AG20443 (cell line): ENCODE data around the gene GDPGP1.
A peak's percentile ranks its signal among the peaks of the same experiment; 100 is the strongest.

Experiments used
- DNase-seq: peaks from one replicate; pipeline ENCODE4 v3.0.0; 2012; ENCODE audit warnings: low spot score, mixed read lengths

The GDPGP1 gene

DNA sequence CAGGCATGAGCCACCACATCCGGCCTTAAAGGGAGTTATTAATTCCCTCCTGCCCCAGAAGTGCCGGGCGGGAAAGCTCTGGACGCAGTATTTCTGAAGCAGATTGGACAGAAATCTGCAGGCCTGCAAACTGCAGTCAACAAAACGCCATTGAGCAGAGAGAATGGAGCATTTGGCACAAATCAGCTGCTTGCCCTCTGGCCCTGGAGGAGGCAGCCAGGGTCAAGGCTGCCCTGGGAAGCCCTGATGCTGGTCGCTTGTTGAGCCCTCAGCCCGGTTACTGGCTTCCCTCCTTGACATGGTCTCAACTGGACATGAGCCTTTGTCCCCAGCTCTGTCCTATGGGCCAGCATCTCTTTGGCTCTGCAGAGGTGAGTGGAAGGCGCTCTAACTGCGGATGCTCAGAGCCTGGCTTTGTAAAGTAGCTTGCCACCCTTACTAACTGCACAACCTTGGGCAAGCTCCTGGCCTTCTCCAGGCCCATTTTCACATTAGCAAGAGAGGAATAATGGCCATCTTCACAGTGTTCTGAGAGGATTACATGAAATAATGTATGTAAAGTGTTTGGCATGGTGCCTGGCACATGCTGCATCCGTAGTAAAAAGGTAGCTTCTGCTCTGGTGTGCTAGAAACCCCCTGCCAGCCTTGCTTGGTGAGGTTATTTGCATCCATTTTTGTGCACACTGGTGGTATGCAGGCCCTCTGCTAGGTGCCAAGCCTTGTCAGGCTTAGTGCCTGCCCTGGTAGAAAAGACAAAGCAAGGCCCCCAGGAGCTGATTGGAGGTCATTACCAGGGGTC, 28.8 kb upstream of the GDPGP1 start:
- DNase-seq = no peak

DNA sequence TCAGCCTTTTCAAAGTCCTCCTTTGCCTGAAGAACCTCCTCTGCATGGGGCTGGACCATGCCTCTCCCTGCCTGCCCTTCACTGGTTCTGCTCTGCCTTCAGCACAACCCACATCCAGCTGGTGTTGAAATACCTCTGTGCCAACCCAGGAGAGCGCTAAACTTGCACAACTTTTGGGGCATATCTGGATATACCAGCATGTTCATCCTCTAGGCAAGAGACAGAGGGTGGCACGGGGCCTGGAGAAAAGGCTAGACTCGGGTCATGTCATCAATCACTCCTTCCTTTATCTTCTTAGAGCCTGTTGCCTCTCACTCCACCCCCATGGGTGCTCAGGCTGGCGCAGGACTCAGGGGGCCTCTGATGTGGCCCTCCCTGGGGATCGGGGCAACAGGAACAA, 28.1 kb upstream of the GDPGP1 start:
- DNase-seq = no peak

DNA sequence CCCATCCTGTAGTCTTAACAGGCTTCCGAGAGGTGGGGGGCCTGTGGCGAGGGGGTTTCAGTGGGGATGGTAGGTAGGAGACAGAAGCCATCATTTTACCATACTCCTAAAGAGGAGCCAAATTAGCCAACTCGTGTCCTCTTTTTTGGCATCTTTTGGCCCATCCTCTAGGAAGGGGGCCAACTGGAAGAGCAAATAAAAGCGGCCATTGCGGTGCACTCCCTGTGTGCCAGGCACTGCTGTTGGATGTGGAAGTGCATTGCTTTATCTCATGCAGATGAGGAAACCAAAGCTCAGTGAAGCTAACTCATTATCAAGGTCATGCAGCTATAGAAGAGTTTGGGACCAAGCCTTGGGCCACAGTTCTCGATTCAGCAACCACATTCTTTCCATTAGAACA, 26.8 kb upstream of the GDPGP1 start:
- no peak for DNase-seq

DNA sequence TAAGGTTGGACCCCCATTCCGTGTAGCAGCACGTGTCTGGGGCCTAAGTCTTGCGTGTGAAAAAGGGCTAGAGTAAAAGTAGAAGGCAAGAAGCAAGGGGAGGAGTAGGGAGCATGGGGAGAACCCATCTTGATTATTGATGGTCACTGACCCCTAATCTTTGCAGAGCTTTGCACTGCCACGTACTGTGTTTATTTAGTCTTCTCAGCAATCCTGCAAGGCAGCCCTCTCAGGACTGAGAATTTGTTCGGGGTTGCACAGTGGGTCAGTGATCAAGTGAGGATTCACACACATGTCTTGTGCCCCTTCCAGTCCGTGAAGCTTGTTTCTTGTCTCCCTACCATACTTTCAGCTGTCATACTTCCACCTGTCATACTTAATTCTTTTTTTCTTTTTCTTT, 25.7 kb upstream of the GDPGP1 start:
- DNase-seq = no peak

DNA sequence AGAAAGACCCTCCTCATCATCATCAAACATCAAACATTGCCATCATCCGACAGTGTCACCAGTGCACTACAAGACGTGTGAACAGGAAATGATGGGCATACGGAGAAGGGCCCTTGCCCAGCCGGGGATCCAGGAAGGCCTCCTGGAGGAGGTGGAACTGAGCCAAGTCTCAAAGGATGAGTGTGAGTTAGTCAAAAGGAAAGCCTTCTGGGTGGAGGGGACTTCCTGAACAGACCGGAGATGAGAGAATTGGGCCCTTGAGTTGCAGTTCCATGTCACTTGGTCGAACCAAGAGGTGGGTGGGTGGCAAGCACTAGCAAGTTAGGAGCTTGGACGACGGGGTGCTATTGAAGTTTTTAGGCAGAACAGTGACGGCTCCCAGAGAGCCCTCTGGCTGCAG, 24.4 kb upstream of the GDPGP1 start:
- no peak for DNase-seq

DNA sequence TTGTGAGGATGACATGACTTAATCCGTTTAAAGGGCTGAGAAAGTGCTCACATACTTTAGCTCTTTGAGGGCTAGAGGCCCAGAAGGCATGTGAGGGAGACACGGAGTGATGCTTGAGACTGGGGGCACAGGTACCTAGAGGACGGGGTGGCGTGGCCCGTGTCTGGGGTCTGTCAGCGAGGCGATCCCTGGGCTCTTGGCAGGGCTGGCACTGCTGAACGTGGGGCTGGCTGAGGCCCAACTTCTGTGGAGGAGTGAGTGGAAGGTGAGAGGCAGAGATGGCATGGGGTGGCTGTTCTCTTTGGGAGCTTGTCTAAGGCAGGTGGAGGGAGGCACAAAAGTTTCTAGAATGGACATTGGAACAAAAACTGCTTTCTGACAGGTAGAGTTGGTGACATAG, 23.4 kb upstream of the GDPGP1 start:
- no peak for DNase-seq

DNA sequence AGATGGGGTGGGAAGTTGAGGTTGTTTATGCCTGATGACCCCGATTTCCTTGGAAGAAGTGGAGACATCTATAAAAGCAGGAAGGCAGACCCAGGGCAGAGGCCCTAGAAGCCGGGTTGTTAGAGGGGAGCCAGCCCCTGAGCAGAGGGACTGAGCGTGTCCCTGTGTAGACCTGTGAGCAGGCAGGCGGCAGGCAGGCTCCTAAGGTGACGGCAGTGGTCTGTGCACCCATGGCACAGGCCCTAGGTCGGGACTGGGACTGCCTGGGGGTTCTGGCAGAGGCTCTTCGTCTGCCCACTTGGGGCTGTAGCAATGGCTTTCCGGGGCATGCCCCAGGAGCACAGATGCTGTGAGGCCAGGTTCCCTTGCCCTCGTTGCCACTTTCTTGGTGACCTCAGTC, 23.0 kb upstream of the GDPGP1 start:
- no peak for DNase-seq

DNA sequence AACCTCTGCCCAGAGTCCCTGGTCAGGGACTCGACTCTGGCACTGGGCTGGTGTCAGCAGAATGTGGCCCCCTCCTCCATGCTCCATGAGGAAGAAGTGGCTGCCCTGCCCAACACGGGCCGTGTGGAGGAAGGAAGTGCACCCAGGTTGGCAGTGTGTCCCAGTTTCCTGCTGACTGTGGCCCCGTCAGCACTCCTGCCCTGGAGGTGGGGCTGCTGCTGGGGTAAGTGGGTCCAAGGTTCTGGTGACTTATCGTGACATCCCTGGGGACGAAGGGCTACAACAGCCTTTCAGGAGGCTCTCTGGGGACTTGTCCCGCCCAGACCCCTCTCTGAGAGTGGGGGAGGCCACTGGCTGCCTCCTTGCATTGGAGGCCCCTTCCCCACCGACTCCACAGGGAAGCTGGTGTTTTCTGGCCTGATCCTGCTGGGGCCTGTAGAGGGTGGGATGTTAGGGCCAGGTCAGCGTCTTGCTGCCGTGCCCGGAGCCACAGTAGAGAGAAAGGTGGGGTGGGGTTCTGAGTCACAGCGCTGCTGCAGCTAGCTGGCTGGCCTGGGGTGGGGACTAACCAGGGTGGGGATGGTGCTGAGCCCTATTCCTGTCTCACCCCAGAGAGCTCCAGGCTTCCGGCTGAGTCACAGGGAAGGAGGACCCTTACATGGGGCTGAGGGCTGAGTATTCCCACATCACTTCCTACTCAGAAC, 22.4 kb upstream of the GDPGP1 start:
- no peak for DNase-seq

DNA sequence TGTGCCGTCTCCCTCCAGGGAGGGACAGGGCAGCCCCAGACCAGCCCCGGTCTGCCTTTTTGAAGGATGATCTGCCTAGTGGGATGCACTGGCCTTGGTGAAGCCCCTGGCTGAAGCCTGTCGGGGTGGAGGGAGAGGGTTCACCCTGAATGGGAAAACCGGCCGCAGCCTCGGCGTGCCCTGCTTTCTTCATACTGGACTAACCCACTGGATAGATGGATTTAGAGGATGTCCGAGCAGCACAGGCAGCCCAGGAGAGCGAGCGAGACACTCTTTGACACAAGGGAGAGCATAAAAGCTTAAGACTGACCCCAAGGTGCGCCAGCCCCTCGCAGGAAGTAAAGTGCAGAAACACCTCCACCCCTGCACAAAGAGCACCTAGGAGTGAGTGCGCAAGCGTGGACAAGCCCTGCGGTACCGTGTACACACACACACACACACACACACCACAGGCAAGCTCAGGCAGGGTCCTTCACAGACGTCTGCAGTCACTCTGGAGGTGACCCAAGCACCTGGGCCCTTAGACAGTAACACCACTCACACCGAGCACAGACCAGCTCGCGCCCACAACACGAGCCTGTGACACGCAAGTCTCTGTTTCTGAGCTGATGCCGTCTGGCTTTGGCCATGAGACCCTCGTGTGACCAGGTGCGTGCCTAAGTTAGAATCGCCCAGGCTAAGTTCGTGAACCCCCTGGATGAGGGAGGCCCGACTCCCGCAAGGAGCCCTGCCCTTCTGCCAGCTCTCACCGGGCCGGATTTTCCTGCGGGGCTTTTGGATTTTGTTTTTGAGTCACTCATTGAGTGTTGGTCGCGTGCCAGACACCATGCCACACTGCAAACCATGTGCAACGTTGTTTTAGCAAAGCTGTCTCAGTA, 21.5 kb upstream of the GDPGP1 start:
- DNase-seq = no peak

DNA sequence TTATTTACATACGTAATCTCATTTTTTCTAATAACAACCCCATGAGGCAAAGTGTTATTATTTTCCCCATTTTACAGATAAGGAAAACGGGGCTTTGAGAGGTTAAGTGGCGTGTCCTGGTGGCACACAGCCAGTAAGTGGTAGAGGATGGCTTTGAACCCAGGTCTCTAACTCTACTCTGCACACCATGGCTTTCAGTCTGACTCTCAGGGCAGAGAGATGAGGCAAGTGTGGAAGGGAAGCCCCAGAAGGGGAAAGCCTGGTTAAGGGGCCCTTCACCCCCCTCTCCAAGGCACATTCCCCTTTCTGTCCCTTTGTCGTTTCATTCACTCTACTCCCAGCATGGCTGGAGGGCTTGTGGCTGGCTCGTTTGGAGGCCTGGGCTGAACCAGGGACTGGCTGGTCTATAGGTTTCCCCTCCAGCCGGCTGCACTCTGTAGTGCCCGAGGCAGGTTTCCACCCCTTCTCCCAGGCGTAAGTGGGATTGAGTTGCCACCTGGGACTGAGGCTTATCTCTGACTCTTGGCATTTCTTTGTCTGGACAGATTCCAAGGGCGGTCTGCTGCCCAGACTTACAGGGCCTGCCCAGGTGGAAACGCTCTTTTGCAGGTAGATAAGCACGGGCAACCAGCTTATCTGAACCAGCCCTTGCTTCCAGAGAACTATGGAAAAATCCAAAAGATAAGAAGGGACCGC, 20.7 kb upstream of the GDPGP1 start:
- DNase-seq = no peak

DNA sequence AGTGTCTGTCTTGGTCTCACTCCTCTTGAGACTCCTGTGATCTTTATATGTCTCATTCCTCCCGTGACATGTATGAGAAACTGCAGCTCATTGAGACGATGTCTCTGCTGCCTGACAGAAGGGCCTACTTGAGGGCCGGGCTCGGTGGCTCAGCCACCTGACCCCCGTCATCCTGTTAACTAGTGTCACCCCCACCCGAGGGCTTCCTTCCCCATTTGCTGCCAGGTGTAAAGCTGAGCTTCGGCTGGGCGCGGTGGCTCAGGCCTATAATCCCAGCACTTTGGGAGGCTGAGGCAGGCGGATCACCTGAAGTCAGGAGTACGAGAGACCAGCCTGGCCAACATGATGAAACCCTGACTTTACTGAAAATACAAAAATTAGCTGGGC, 20.2 kb upstream of the GDPGP1 start:
- DNase-seq = no peak

DNA sequence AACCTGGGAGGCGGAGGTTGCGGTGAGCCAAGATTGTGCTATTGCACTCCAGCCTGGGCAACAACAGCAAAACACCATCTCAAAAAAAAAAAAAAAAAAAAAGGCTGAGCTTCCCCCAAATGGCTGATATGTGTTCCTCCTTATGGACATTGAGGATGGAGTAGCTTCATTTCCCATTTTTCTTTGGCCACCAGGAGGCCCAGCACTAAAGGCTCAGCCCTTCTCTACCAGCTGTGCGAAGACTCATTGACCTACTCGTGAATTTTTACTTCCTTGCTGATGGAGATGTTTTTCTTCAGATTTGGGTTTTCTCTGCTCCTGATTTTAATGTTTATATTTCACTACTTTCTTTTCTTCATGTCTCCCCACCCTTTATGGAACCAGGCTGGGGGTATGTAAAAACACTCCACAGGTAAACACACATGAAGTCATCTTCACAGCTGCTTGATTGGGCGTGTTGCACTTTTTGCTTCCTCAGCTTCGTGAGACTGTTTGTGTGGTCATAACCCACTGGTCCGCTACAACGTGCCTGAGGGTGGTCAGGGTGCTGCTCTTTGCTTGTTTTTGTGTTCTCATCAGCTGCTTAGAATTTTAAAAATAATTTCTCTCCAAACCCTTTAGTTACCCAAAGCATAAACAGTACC, 19.3 kb upstream of the GDPGP1 start:
- DNase-seq = no peak

DNA sequence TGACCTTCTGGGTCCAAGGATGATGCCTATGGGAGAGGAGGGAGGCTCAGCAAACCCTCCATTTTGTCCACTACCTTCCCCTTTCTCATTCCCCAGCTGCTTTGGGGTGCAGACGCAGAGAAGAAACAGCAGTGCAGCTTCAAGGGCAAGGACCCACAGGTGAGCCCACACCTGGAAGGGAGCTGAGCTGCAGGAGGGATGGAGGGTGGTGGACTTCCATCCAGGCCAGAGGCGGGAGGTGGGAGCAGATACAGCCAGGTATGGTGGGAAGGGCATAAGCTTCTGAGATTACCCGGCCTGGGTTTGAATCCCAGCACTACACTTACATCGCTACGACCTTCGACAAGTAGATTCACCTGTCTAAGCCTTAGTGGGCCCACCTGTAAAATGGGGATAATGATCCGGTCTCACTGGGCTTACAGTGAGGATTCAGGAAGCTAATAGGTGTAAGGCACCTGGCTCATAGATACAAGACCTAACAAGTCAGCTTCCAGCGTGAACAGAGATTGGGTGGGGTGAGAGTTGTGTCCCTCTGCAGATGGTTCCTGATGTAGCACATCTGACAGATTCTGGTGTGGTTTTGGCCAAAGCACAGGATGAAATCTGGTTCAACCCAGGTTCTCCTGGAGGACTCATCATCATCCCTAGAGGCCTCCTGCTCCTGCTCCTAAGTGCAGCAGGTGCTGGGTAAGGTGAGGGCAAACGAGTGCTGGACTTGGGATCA, 16.2 kb upstream of the GDPGP1 start:
- no peak for DNase-seq

DNA sequence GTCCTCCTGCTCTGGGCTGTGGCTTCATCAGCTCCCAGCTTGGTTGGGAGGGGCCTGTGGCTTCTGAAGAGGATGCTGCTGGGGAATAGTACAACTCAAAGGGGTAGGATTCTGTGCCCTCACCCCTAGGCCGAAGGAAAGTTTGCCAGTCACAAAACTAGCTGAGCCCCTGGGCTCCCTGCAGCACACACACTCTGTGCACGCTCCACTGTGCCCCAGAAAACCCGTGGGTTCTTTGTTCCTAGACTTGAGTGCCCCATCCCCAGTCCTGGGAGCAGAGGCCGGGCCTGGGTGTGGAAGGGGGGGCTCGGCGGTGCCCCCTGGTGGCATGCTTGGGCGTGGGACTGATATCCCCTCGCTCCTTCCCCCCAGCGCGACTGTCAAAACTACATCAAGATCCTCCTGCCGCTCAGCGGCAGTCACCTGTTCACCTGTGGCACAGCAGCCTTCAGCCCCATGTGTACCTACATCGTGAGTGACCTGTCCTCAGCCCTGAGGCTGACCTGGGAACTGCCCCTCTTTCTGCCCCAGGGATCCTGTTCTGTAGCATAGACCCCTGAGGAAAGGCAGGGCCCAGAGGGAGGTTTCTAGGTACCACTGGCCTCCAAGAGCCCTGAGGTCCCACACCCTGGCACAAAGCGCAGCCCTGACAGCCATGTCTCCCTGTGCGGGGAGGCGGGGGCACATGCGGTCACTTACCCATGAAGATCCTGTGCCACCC, 14.4 kb upstream of the GDPGP1 start:
- DNase-seq = peak; percentile 74

DNA sequence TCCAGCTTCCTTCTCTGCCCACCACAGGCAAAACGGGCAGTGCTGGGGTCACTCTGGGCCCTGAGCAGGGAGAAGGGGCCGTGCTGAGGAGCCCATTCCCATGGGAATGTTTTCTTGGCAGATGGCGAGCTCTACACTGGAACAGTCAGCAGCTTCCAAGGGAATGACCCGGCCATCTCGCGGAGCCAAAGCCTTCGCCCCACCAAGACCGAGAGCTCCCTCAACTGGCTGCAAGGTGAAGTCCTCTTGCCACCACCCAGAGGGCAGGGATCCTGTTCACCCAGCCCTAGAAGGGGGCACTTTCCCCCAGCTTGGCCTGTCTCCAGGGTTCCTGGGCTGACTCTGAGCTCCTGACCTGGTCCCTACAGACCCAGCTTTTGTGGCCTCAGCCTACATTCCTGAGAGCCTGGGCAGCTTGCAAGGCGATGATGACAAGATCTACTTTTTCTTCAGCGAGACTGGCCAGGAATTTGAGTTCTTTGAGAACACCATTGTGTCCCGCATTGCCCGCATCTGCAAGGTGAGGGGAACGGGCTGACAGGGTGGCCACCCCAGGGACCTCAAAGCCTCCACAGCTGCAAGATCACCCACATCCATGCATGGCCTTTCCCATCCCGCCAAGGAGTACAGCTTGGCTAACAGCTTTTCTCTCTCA, 12.6 kb upstream of the GDPGP1 start:
- DNase-seq = peak; percentile 95

DNA sequence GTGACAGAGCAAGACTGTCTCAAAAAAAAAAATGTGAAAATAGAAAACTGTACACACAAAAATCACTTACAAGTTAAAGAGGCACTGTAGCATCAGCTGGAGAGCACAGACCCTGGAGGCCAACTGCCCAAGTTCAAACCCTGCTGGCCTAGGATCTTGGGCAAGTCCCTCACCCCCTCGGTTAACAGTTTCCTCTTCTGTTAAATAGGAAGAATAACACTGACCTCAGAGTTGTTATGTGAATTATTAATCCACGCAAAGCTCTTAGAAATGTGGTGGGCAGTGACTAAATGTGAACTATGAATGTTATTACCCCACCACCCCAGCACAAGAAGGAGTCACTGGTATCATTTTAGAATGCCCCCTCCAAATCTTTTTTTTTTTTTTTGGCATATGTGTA, 11.5 kb upstream of the GDPGP1 start:
- no peak for DNase-seq

DNA sequence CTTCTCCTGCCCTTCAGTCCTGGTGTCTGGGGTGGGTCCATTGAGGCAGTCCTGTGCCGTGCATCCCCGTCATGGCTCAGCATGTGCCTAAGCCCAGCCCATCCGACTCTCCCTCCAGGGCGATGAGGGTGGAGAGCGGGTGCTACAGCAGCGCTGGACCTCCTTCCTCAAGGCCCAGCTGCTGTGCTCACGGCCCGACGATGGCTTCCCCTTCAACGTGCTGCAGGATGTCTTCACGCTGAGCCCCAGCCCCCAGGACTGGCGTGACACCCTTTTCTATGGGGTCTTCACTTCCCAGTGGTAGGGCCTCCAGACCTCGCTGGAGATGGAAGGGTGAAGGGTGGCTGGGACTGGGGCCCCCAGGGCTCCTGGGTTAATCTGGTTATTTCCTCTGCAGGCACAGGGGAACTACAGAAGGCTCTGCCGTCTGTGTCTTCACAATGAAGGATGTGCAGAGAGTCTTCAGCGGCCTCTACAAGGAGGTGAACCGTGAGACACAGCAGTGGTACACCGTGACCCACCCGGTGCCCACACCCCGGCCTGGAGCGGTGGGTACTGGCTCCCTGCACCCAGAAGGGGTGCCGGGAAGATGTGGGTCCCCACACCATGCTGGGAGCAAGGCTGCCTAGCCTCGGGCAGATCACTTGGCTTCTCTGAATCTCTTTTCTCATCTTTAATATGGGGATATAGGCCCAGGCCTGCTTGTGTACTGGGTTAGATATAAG, 10.4 kb upstream of the GDPGP1 start:
- DNase-seq = no peak

DNA sequence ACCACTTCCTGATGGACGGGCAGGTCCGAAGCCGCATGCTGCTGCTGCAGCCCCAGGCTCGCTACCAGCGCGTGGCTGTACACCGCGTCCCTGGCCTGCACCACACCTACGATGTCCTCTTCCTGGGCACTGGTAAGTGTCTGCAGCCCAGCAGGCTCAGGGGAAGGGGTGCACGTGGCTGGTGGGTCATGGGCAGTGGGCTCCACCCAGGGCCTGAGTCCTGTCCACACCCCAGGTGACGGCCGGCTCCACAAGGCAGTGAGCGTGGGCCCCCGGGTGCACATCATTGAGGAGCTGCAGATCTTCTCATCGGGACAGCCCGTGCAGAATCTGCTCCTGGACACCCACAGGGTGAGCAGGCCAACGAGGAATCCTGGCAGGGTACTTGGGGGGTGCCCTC, 9.0 kb upstream of the GDPGP1 start:
- no peak for DNase-seq
